K562 (cell line): ENCODE data around the gene HNRNPM. TPM values are rescaled to one million over a fixed set of nuclear protein-coding genes. Genes with fewer than 3 reads are reported as not detected.

Experiments
- ATF6 ChIP-seq: sonication (generic); formaldehyde crosslinking; IDR thresholded peaks from 2 replicates; pipeline ENCODE4 v1.4.0; 2020; ENCODE audit warnings: mild to moderate bottlenecking, missing genetic modification reagents
- BRCA1 ChIP-seq, 2 experiments: fragments of 450-650 bp in 1 of 2; sonication (generic) in 1 of 2; formaldehyde crosslinking in 1 of 2; IDR thresholded peaks; 2 replicates each; pipeline versions ENCODE4 v1.5.0 to v1.6.1; 2017 to 2020; ENCODE audit warnings: mild to moderate bottlenecking in 1 of 2, missing genetic modification reagents in 1 of 2
- BRD4 ChIP-seq: fragments of 200-600 bp; sonication (generic); IDR thresholded peaks from 2 replicates; pipeline ENCODE4 v1.6.1; 2017; ENCODE audit warnings: inconsistent platforms
- CAMTA2 ChIP-seq: fragments of 250-450 bp; sonication (Bioruptor Pico); conservative IDR thresholded peaks from 2 replicates; pipeline ENCODE4 v1.5.1; 2022
- CBX1 ChIP-seq: sonication (generic); IDR thresholded peaks from 2 replicates; pipeline ENCODE4 v1.6.1; 2016; ENCODE audit warnings: antibody characterized with exemption, low read depth, mild to moderate bottlenecking
- DEAF1 ChIP-seq: fragments of 450-650 bp; formaldehyde crosslinking; IDR thresholded peaks from 2 replicates; pipeline ENCODE4 v1.4.0; 2020; ENCODE audit warnings: mild to moderate bottlenecking, moderate library complexity
- DMBX1 ChIP-seq: fragments of 250-450 bp; sonication (Bioruptor Pico); IDR thresholded peaks from 2 replicates; pipeline ENCODE4 v1.8.0; 2022; ENCODE audit warnings: inconsistent platforms, mild to moderate bottlenecking, moderate library complexity, borderline replicate concordance
- MCM2 ChIP-seq: fragments of 450-650 bp; IDR thresholded peaks from 2 replicates; pipeline ENCODE4 v1.6.1; 2017; ENCODE audit warnings: low read depth, mild to moderate bottlenecking
- NR2C2 ChIP-seq, 2 experiments: fragments of 200-800 bp in 1 of 2; sonication (Bioruptor generic) in 1 of 2; sonication (generic) in 1 of 2; formaldehyde crosslinking in 1 of 2; IDR thresholded peaks; 2 replicates each; pipeline versions ENCODE4 v1.6.1 to v1.8.0; 2016 to 2022; ENCODE audit warnings: mild to moderate bottlenecking in 1 of 2, missing compliant biosample characterization in 1 of 2, missing genetic modification characterization in 1 of 2, missing genetic modification reagents in 1 of 2
- NRF1 ChIP-seq, 2 experiments: fragments of 450-650 bp; IDR thresholded peaks in 1 of 2; conservative IDR thresholded peaks in 1 of 2; 2 replicates each; pipeline ENCODE4 v1.6.1; 2014; ENCODE audit warnings: mild to moderate bottlenecking in 2 of 2
- PYGO2 ChIP-seq: fragments of 450-650 bp; IDR thresholded peaks from 2 replicates; pipeline ENCODE4 v1.6.1; 2016; ENCODE audit warnings: mild to moderate bottlenecking, missing genetic modification characterization, moderate library complexity, missing compliant biosample characterization
- TCF7 ChIP-seq: sonication (generic); IDR thresholded peaks from 2 replicates; pipeline ENCODE4 v1.6.1; 2016; ENCODE audit warnings: antibody characterized with exemption, borderline replicate concordance
- TEAD4 ChIP-seq, 2 experiments: sonication (generic) in 1 of 2; formaldehyde crosslinking in 1 of 2; IDR thresholded peaks; 2 replicates each; pipeline versions ENCODE4 v1.6.1 to v1.8.0; 2012 to 2022; ENCODE audit warnings: borderline replicate concordance in 1 of 2, inconsistent platforms in 1 of 2, low read length in 1 of 2, mild to moderate bottlenecking in 1 of 2, missing genetic modification reagents in 1 of 2
- ZFP36 ChIP-seq: fragments of 150-350 bp; IDR thresholded peaks from 2 replicates; pipeline ENCODE4 v1.6.1; 2018; ENCODE audit warnings: low read length, low read depth; ENCODE audit not compliant: partially characterized antibody
- ZNF224 ChIP-seq: sonication (generic); formaldehyde crosslinking; IDR thresholded peaks from 2 replicates; pipeline ENCODE4 v1.8.0; 2022; ENCODE audit warnings: mild to moderate bottlenecking, missing genetic modification reagents
- ZNF395 ChIP-seq: fragments of 200-800 bp; sonication (Bioruptor generic); IDR thresholded peaks from 2 replicates; pipeline ENCODE4 v1.6.1; 2017; ENCODE audit warnings: missing genetic modification characterization, missing compliant biosample characterization
- ZNF444 ChIP-seq: fragments of 250-450 bp; sonication (Bioruptor Pico); IDR thresholded peaks from 2 replicates; pipeline ENCODE4 v1.4.0; 2020; ENCODE audit warnings: mild to moderate bottlenecking, moderate library complexity
- ZNF589 ChIP-seq: fragments of 200-800 bp; sonication (Bioruptor generic); IDR thresholded peaks from 2 replicates; pipeline ENCODE4 v1.6.1; 2016; ENCODE audit warnings: low read depth, missing genetic modification characterization, missing compliant biosample characterization
- polyA plus RNA-seq, 8 experiments: library from polyadenylated mRNA; depleted of rRNA in 4 of 8; stranded (reverse) in 5 of 8; unstranded in 3 of 8; fragments of >200 nt; fragmentation: Nextera tagmentation in 2 of 8; fragmentation: Illumina TruSeq in 1 of 8; extraction: Ambion mirVana in 2 of 8; extraction: Trizol in 1 of 8; gene quantifications; 2 replicates each; pipeline versions ENCODE4 v1.2.1 to v1.2.3, GENCODE V29; 2011 to 2014; ENCODE audit warnings: inconsistent platforms in 1 of 8, missing spikeins in 1 of 8
- total RNA-seq, 7 experiments: library from RNA; depleted of rRNA in 6 of 7; stranded (reverse); fragments of >200 nt in 6 of 7; fragmentation: Illumina TruSeq in 2 of 7; extraction: Trizol in 2 of 7; gene quantifications; 2 replicates each; pipeline versions ENCODE4 v1.2.1 to v1.2.3, GENCODE V29; 2011 to 2021; ENCODE audit warnings: low replicate concordance in 1 of 7
- TF ChIP-seq, protein P1 (sequence below): fragments of 450-650 bp; IDR thresholded peaks from 2 replicates; pipeline ENCODE4 v1.6.1; 2016

The HNRNPM gene
- total and polyA plus RNA-seq, 9 of the 15 experiments (the other 6 are each of a cell fraction or from before 2014, with no cell fraction given), result 11.1 to 340 (median 195) TPM

- no peak for TF ChIP-seq ZNF224 (CRISPR knock-in tag)
- peak; percentile 57; the same call in 1 of the 2 replicates for TF ChIP-seq TEAD4 (IDR thresholded peaks at IDR 0.05; ENCODE audit: low read length)
- TF ChIP-seq TEAD4 (CRISPR knock-in tag; IDR thresholded peaks at IDR 0.05; ENCODE audit: borderline replicate concordance), result no peak
- TF ChIP-seq ZNF444 (CRISPR knock-in tag), result no peak
- TF ChIP-seq MCM2, result no peak
- TF ChIP-seq PYGO2 (tag), result no peak
- no peak for TF ChIP-seq BRCA1 (IDR thresholded peaks at IDR 0.05)
- 0 out of 2 replicates have a peak, but pooled peaks have one; percentile 17 for TF ChIP-seq BRCA1 (CRISPR knock-in tag; IDR thresholded peaks at IDR 0.05)
- TF ChIP-seq, protein P1, sequence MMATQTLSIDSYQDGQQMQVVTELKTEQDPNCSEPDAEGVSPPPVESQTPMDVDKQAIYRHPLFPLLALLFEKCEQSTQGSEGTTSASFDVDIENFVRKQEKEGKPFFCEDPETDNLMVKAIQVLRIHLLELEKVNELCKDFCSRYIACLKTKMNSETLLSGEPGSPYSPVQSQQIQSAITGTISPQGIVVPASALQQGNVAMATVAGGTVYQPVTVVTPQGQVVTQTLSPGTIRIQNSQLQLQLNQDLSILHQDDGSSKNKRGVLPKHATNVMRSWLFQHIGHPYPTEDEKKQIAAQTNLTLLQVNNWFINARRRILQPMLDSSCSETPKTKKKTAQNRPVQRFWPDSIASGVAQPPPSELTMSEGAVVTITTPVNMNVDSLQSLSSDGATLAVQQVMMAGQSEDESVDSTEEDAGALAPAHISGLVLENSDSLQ, result peak; percentile 37; the same call in 1 of the 2 replicates
- peak; percentile 96 for TF ChIP-seq BRD4
- no peak for TF ChIP-seq CBX1
- no peak for TF ChIP-seq DEAF1 (CRISPR knock-in tag)
- peak; percentile 28; the same call in 1 of the 2 replicates for TF ChIP-seq ATF6
- TF ChIP-seq CAMTA2 (CRISPR knock-in tag), result no peak
- 0 out of 2 replicates have a peak, but pooled peaks have one; percentile 33 for TF ChIP-seq NR2C2 (CRISPR knock-in tag; IDR thresholded peaks at IDR 0.05)
- TF ChIP-seq NR2C2 (tag; IDR thresholded peaks at IDR 0.05), result peak; percentile 81
- no peak for TF ChIP-seq ZNF589 (CRISPR knock-in tag)
- TF ChIP-seq DMBX1 (CRISPR knock-in tag), result no peak
- peak; percentile 78 for TF ChIP-seq ZFP36
- TF ChIP-seq TCF7, result 0 out of 2 replicates have a peak, but pooled peaks have one; percentile 41
- TF ChIP-seq NRF1 (conservative IDR thresholded peaks at IDR 0.05 in 1 of 2, IDR thresholded peaks at IDR 0.05 in 1 of 2), result peak; percentile 99
- TF ChIP-seq ZNF395 (CRISPR knock-in tag), result peak; percentile 86
Observed at GRCh38 chr19:8444677-8445487, at the start of gene HNRNPM (continued).
